GM23248 (cell line): Measurements from ENCODE around the gene ECT2. TPM values are rescaled to one million over a fixed set of nuclear protein-coding genes. Genes with fewer than 3 reads are reported as not detected.
"Not testable (repeated sequence)": the region's sequence is repeated elsewhere in the genome, so short reads cannot be mapped to it uniquely, and the experiment has no call there.

Source experiments
- DNase-seq: peaks from one replicate; pipeline ENCODE4 v3.0.0-alpha.2; 2015
- H2AFZ ChIP-seq: fragments of 200-600 bp; sonication (generic); 2 replicates; pipeline ENCODE4 v1.6.1; 2016; ENCODE audit warnings: antibody characterized with exemption
- H3F3A ChIP-seq: fragments of 200-600 bp; sonication (generic); 2 replicates; pipeline ENCODE4 v1.6.1; 2016; ENCODE audit warnings: mild to moderate bottlenecking, antibody characterized with exemption, mixed run types; ENCODE audit not compliant: insufficient read depth
- H3K27ac ChIP-seq: fragments of 200-600 bp; sonication (generic); 2 replicates; pipeline ENCODE4 v1.5.1; 2016; ENCODE audit warnings: mild to moderate bottlenecking
- H3K27me3 ChIP-seq: fragments of 200-600 bp; sonication (generic); replicated peaks from 2 replicates; pipeline ENCODE4 v1.6.1; 2016; ENCODE audit warnings: mild to moderate bottlenecking; ENCODE audit not compliant: insufficient read depth
- H3K36me3 ChIP-seq: fragments of 200-600 bp; sonication (generic); 2 replicates; pipeline ENCODE4 v1.6.1; 2016; ENCODE audit warnings: low read depth, mild to moderate bottlenecking
- H3K4me1 ChIP-seq: fragments of 200-600 bp; sonication (generic); 2 replicates; pipeline ENCODE4 v1.6.1; 2016; ENCODE audit warnings: mild to moderate bottlenecking; ENCODE audit not compliant: insufficient read depth
- H3K4me2 ChIP-seq: fragments of 200-600 bp; sonication (generic); one replicate; pipeline ENCODE4 v1.6.1; 2016; ENCODE audit warnings: mild to moderate bottlenecking; ENCODE audit not compliant: unreplicated experiment
- H3K4me3 ChIP-seq: fragments of 200-600 bp; sonication (generic); 2 replicates; pipeline ENCODE4 v1.5.1; 2016; ENCODE audit warnings: mild to moderate bottlenecking
- H3K79me2 ChIP-seq: fragments of 200-600 bp; sonication (generic); 2 replicates; pipeline ENCODE4 v1.6.1; 2016; ENCODE audit warnings: mild to moderate bottlenecking; ENCODE audit not compliant: insufficient read depth
- H3K9ac ChIP-seq: fragments of 200-600 bp; sonication (generic); 2 replicates; pipeline ENCODE4 v1.6.1; 2016; ENCODE audit warnings: mild to moderate bottlenecking
- H3K9me2 ChIP-seq: fragments of 200-600 bp; sonication (generic); 2 replicates; pipeline ENCODE4 v1.6.1; 2016; ENCODE audit warnings: mixed run types, mild to moderate bottlenecking, moderate library complexity; ENCODE audit not compliant: insufficient read depth
- H3K9me3 ChIP-seq: fragments of 200-600 bp; sonication (generic); one replicate; pipeline ENCODE4 v1.6.1; 2017; ENCODE audit warnings: low read depth
- H4K20me1 ChIP-seq: fragments of 200-600 bp; sonication (generic); 2 replicates; pipeline ENCODE4 v1.6.0; 2016; ENCODE audit not compliant: insufficient read depth
- EZH2 ChIP-seq: fragments of 200-600 bp; sonication (generic); IDR thresholded peaks from 2 replicates; pipeline ENCODE4 v1.6.1; 2018; ENCODE audit warnings: antibody characterized with exemption, mild to moderate bottlenecking; ENCODE audit not compliant: insufficient read depth, poor library complexity, severe bottlenecking
- EZH2phosphoT487 ChIP-seq: fragments of 200-600 bp; sonication (generic); IDR thresholded peaks from 2 replicates; pipeline ENCODE4 v1.6.1; 2018; ENCODE audit warnings: antibody characterized with exemption, moderate library complexity, mild to moderate bottlenecking, low read depth; ENCODE audit not compliant: insufficient read depth
- WGBS, 2 experiments: methylation state at CpG; one replicate each; pipeline ENCODE4 v1.1.6; 2015 to 2017; ENCODE audit warnings: low lambda C conversion rate in 2 of 2, low coverage in 1 of 2; ENCODE audit errors: missing lambda C conversion rate in 2 of 2; 5-methylcytosine and 5-hydroxymethylcytosine counted together
- in situ Hi-C: fragments of 300-500 bp; cut with MboI; formaldehyde crosslinking; loops from 2 replicates; pipeline ENCODE4 v1.15.0; 2020
- polyA plus RNA-seq: library from polyadenylated mRNA; unstranded; fragments of >200 nt; fragmentation: Nextera tagmentation; extraction: Ambion mirVana; gene quantifications from 2 replicates; pipeline ENCODE4 v1.2.1, GENCODE V29; 2016
- total RNA-seq: library from RNA; depleted of rRNA; stranded (reverse); fragments of >200 nt; shearing (Covaris generic); gene quantifications from 2 replicates; pipeline ENCODE4 v1.2.3, GENCODE V29; 2014

Gene ECT2
- total and polyA plus RNA-seq, 2 experiments from 2014 or later = 22.7 to 28.3 TPM

DNA sequence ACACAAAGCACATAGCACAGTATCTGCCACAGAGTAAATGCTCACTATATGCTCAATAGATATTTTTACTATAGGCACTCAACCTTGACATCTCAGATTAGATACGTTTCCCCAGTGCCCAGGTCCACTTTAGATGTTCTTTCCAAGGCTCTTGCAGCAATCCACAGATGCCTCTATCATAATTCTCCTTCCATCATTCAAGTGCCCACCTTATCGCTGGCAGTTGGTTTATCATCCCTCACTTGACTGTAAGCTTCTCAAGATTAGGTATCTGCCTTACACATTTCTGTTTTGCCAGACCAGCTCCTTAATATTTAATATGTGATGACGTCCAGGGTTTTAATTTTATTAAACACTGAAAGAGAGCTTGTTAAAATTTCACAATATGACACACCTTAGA is 48.3 kb upstream of the ECT2 start:
- H3K4me2 ChIP-seq = no peak overlapping the region
- H3K9ac ChIP-seq = no peak overlapping the region
- no peak for TF ChIP-seq EZH2phosphoT487
- no peak for TF ChIP-seq EZH2
- H3K27me3 ChIP-seq = no peaks in the 10 kb centered on the region
- no peak overlapping the region for H2AFZ ChIP-seq
- H3K4me1 ChIP-seq = no peaks in the 10 kb centered on the region
- no peak overlapping the region for H3K4me3 ChIP-seq
- WGBS, 2 experiments = 88 to 90% methylated on average over 3 of the region's 3 CpGs
- in situ Hi-C loops = no loop called here
- H3K9me2 ChIP-seq = no peaks in the 10 kb centered on the region
- H3K79me2 ChIP-seq = peaks cover 100% of the 10 kb centered on the region
- no peak for DNase-seq
- H3K36me3 ChIP-seq = no peaks in the 10 kb centered on the region
- H3K27ac ChIP-seq = no peak overlapping the region
- no peaks in the 10 kb centered on the region for H3K9me3 ChIP-seq
- H4K20me1 ChIP-seq = no peaks in the 10 kb centered on the region
- H3F3A ChIP-seq = no peaks in the 10 kb centered on the region

- H3K36me3 ChIP-seq, H3K9ac ChIP-seq, H3K27me3 ChIP-seq, H3K4me2 ChIP-seq, DNase-seq, H4K20me1 ChIP-seq, H3K9me3 ChIP-seq, H3K4me3 ChIP-seq, H3K9me2 ChIP-seq, H2AFZ ChIP-seq, in situ Hi-C loops, H3K27ac ChIP-seq, H3F3A ChIP-seq, H3K4me1 ChIP-seq: not testable (repeated sequence)
- H3K79me2 ChIP-seq = peaks cover 100% of the 10 kb centered on the region
- WGBS, 2 experiments = 92 to 96% methylated on average over 3 of the region's 3 CpGs
Measured at GRCh38 chr3:172702731-172703130, 47.8 kb upstream of the ECT2 start.

- Histone ChIP-seq H3K9me2 (no peaks in the 10 kb centered on the region), H2AFZ (no peak overlapping the region), H3K9ac (no peak overlapping the region), H4K20me1 (no peaks in the 10 kb centered on the region), H3K4me3 (no peak overlapping the region), H3F3A (no peaks in the 10 kb centered on the region), H3K9me3 (no peaks in the 10 kb centered on the region), H3K4me2 (no peak overlapping the region), H3K4me1 (peaks cover 13% of the 10 kb centered on the region), H3K27ac (no peak overlapping the region), H3K27me3 (no peaks in the 10 kb centered on the region), H3K36me3 (no peaks in the 10 kb centered on the region), H3K79me2 (peaks cover 100% of the 10 kb centered on the region)
- no peak for DNase-seq
- TF ChIP-seq EZH2phosphoT487 (no peak), EZH2 (no peak)
- in situ Hi-C loops = no loop called here
- 5 to 14% methylated on average over 1 of the region's 1 CpG for WGBS, 2 experiments
Measured at GRCh38 chr3:172704001-172704400, 46.5 kb upstream of the ECT2 start.

GRCh38 chr3:172705170-172705569 is 45.4 kb upstream of the ECT2 start:
- in situ Hi-C loops = no loop called here
- Histone ChIP-seq H3K79me2 (peaks cover 98% of the 10 kb centered on the region), H3K9me3 (no peaks in the 10 kb centered on the region), H3K27me3 (no peaks in the 10 kb centered on the region), H3K4me1 (peaks cover 21% of the 10 kb centered on the region), H3K27ac (no peak overlapping the region), H3K36me3 (no peaks in the 10 kb centered on the region), H3K4me2 (no peak overlapping the region), H4K20me1 (no peaks in the 10 kb centered on the region), H3K9me2 (no peaks in the 10 kb centered on the region), H2AFZ (no peak overlapping the region), H3K4me3 (no peak overlapping the region), H3F3A (peaks cover 9% of the 10 kb centered on the region), H3K9ac (no peak overlapping the region)
- TF ChIP-seq EZH2phosphoT487 (no peak), EZH2 (no peak)
- no peak for DNase-seq
- 82 to 86% methylated on average over 4 of the region's 4 CpGs for WGBS, 2 experiments

GRCh38 chr3:172707030-172707429 is 43.5 kb upstream of the ECT2 start:
- Histone ChIP-seq H3K36me3 (no peaks in the 10 kb centered on the region), H3K4me3 (no peak overlapping the region), H3K27me3 (no peaks in the 10 kb centered on the region), H3K4me2 (no peak overlapping the region), H3F3A (peaks cover 23% of the 10 kb centered on the region), H2AFZ (no peak overlapping the region), H3K79me2 (peaks cover 79% of the 10 kb centered on the region), H3K9me3 (no peaks in the 10 kb centered on the region), H3K4me1 (peaks cover 28% of the 10 kb centered on the region), H4K20me1 (no peaks in the 10 kb centered on the region), H3K9ac (no peak overlapping the region), H3K27ac (no peak overlapping the region), H3K9me2 (no peaks in the 10 kb centered on the region)
- in situ Hi-C loops = no loop called here
- no peak for TF ChIP-seq EZH2
- TF ChIP-seq EZH2phosphoT487 = no peak
- WGBS, 2 experiments = 95 to 96% methylated on average over 2 of the region's 2 CpGs
- DNase-seq = no peak
